ENCODE data around the gene ST6GALNAC3. TPM values are rescaled to one million over a fixed set of nuclear protein-coding genes. Genes with fewer than 3 reads are reported as not detected.

ST6GALNAC3 gene
- total RNA-seq, 2 donors from 2014 or later, result 6.3 to 7.6 TPM

DNA sequence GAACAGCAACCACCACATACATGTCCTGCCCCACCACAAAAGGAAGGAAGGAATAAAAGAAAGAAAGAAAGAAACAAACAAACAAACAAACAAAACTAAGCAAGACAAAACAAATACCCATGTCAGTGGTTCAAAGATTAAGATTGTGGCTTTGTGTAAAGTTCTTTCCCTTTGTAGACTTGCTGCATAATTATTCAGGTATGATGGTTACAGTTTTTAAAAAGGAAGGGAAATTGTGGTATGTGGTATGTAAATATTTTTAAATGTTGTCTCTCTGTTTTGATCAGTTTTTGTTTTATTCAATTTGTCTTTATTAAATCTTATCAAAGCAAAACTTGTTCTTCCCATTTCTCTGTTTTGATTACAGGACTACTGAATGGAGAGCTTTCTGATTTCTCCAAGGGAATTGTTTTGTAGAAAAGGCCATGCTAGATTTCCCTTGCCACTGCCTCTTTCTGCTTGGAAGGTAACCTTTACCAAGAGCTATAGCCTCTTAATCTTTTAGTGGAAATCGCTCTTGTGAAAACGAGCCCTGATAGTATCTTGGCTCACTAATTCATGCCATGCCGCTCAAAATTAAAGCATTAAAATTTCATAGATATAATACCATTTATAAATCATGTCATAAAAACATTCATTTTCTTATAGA lies 502.5 kb downstream of the ST6GALNAC3 start:
- no peaks in the 10 kb centered on the region for H3K9me3 ChIP-seq (ENCODE audit: control insufficient read depth, low read length)
- WGBS, 2 experiments (ENCODE audit: insufficient coverage in 1 of 2, insufficient read length in 1 of 2), result 81 to 92% methylated on average over 3 of the region's 3 CpGs
- H3K27ac ChIP-seq (ENCODE audit: low read depth, low read length), result no peak overlapping the region
- H3K27me3 ChIP-seq (ENCODE audit: control insufficient read depth, insufficient read depth, low read length, poor library complexity, severe bottlenecking), result no peaks in the 10 kb centered on the region
- no peak overlapping the region for H3K27ac Mint-ChIP-seq
- H3K4me1 Mint-ChIP-seq, result peaks cover 7% of the 10 kb centered on the region
- H3K36me3 ChIP-seq (ENCODE audit: control insufficient read depth, insufficient read depth, low read length), result no peaks in the 10 kb centered on the region
- H3K4me1 ChIP-seq (ENCODE audit: control insufficient read depth, insufficient read depth, low read length), result no peaks in the 10 kb centered on the region
- DNase-seq, result no peak
- H3K9ac ChIP-seq (ENCODE audit: extremely low read depth, low read length, poor library complexity, severe bottlenecking), result no peak overlapping the region
- H3K4me3 ChIP-seq (ENCODE audit: low read length), result no peak overlapping the region
- H3K9me3 Mint-ChIP-seq, result no peaks in the 10 kb centered on the region
- no peak overlapping the region for H3K4me3 Mint-ChIP-seq
- H3K36me3 Mint-ChIP-seq (ENCODE audit: low read depth), result no peaks in the 10 kb centered on the region
- TF ChIP-seq, protein P1, sequence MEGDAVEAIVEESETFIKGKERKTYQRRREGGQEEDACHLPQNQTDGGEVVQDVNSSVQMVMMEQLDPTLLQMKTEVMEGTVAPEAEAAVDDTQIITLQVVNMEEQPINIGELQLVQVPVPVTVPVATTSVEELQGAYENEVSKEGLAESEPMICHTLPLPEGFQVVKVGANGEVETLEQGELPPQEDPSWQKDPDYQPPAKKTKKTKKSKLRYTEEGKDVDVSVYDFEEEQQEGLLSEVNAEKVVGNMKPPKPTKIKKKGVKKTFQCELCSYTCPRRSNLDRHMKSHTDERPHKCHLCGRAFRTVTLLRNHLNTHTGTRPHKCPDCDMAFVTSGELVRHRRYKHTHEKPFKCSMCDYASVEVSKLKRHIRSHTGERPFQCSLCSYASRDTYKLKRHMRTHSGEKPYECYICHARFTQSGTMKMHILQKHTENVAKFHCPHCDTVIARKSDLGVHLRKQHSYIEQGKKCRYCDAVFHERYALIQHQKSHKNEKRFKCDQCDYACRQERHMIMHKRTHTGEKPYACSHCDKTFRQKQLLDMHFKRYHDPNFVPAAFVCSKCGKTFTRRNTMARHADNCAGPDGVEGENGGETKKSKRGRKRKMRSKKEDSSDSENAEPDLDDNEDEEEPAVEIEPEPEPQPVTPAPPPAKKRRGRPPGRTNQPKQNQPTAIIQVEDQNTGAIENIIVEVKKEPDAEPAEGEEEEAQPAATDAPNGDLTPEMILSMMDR (conservative IDR thresholded peaks at IDR 0.05), result no peak
- no peaks in the 10 kb centered on the region for H3K27me3 Mint-ChIP-seq (ENCODE audit: insufficient read depth)

DNA sequence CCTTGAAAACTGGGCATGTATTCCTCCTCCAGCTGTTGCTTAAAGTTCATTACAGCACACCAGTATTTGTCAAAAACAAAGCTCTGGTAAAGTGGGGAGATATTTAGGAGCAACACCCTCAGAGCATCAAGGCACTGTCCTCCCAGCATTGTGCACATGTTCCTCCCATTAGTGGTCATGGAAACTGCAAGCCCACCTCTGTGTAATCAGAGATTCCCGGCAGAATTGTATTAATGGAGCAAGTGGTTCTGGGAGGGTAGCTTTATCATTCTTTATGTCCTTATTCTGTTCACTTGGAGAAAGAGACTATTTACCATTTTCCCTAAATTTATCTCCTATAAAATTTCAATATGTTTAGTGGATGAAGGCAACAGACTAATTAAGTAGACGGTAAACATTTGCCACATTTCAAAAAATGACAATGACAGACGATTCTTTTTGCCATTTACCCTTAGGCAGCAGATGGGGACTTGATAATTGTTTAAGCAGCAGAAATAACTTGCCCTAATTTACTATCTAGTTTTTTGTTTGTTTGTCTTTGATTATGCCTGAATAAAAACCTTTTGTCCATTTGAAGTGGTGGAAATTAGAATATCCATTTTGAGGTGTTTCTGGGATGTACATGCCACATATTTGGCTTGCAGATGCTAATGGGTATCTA lies 503.1 kb downstream of the ST6GALNAC3 start:
- no peaks in the 10 kb centered on the region for H3K36me3 Mint-ChIP-seq (ENCODE audit: low read depth)

DNA sequence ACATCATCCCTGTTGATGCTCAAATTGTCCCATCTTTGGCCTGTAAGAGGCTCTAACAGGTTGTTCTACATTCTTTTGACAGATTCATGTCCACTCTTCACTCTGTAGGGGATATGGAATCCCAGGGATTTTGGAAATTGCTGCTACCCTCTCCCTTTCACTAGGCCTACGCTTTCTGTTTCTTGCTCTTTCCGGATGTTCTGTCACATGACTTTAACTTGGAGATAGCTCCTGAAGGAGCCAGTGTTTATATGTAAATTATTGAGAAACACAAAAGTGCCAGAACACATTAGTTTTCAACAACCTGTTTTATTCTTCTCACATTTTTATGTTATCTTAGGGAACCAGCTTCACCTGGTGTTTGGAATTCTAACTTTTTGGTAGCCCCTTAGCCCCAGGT lies 505.7 kb downstream of the ST6GALNAC3 start:
- H3K9me3 ChIP-seq (ENCODE audit: control insufficient read depth, low read length), result no peaks in the 10 kb centered on the region
- Mint-ChIP-seq H3K4me1 (peaks cover 7% of the 10 kb centered on the region), H3K9me3 (no peaks in the 10 kb centered on the region), H3K36me3 (ENCODE audit: low read depth) (no peaks in the 10 kb centered on the region), H3K27me3 (ENCODE audit: insufficient read depth) (no peaks in the 10 kb centered on the region), H3K27ac (no peak overlapping the region), H3K4me3 (no peak overlapping the region)
- no peaks in the 10 kb centered on the region for H3K4me1 ChIP-seq (ENCODE audit: control insufficient read depth, insufficient read depth, low read length)
- WGBS, 2 experiments (ENCODE audit: insufficient coverage in 1 of 2, insufficient read length in 1 of 2), result 68% methylated on average over 2 of the region's 2 CpGs; no CpG with 5 or more reads in 1 of the 2 experiments
- no peak overlapping the region for H3K4me3 ChIP-seq (ENCODE audit: low read length)
- DNase-seq, result no peak
- no peaks in the 10 kb centered on the region for H3K36me3 ChIP-seq (ENCODE audit: control insufficient read depth, insufficient read depth, low read length)
- H3K27me3 ChIP-seq (ENCODE audit: control insufficient read depth, insufficient read depth, low read length, poor library complexity, severe bottlenecking), result no peaks in the 10 kb centered on the region
- no peak overlapping the region for H3K9ac ChIP-seq (ENCODE audit: extremely low read depth, low read length, poor library complexity, severe bottlenecking)
- H3K27ac ChIP-seq (ENCODE audit: low read depth, low read length), result no peak overlapping the region
- TF ChIP-seq, protein P1 (conservative IDR thresholded peaks at IDR 0.05), result no peak

More for the DNA sequence above, 503.1 kb downstream of the ST6GALNAC3 start:
- Mint-ChIP-seq H3K27me3 (ENCODE audit: insufficient read depth) (no peaks in the 10 kb centered on the region), H3K4me1 (peaks cover 7% of the 10 kb centered on the region), H3K27ac (no peak overlapping the region), H3K4me3 (no peak overlapping the region), H3K9me3 (no peaks in the 10 kb centered on the region)
- 87 to 100% methylated on average over 1 to 3 of the region's 3 CpGs for WGBS, 2 experiments (ENCODE audit: insufficient coverage in 1 of 2, insufficient read length in 1 of 2)
- TF ChIP-seq, protein P1 (conservative IDR thresholded peaks at IDR 0.05), result no peak
- Histone ChIP-seq H3K36me3 (ENCODE audit: control insufficient read depth, insufficient read depth, low read length) (no peaks in the 10 kb centered on the region), H3K27me3 (ENCODE audit: control insufficient read depth, insufficient read depth, low read length, poor library complexity, severe bottlenecking) (no peaks in the 10 kb centered on the region), H3K4me1 (ENCODE audit: control insufficient read depth, insufficient read depth, low read length) (no peaks in the 10 kb centered on the region), H3K9ac (ENCODE audit: extremely low read depth, low read length, poor library complexity, severe bottlenecking) (no peak overlapping the region), H3K4me3 (ENCODE audit: low read length) (no peak overlapping the region), H3K9me3 (ENCODE audit: control insufficient read depth, low read length) (no peaks in the 10 kb centered on the region), H3K27ac (ENCODE audit: low read depth, low read length) (no peak overlapping the region)
- DNase-seq, result no peak
